GM19468 (cell line): Measurements from ENCODE around the gene KYAT1.
"Not testable (repeated sequence)": the region's sequence is repeated elsewhere in the genome, so short reads cannot be mapped to it uniquely, and the experiment has no call there.

ENCODE experiments used
- ATAC-seq: cut with Tn5 transposase; IDR thresholded peaks from one replicate; pipeline ENCODE4 v1.9.1; 2021; ENCODE audit warnings: mild to moderate bottlenecking, moderate library complexity, moderate number of reproducible peaks; ENCODE audit not compliant: unreplicated experiment; ENCODE audit errors: extremely low read depth

The KYAT1 gene

DNA sequence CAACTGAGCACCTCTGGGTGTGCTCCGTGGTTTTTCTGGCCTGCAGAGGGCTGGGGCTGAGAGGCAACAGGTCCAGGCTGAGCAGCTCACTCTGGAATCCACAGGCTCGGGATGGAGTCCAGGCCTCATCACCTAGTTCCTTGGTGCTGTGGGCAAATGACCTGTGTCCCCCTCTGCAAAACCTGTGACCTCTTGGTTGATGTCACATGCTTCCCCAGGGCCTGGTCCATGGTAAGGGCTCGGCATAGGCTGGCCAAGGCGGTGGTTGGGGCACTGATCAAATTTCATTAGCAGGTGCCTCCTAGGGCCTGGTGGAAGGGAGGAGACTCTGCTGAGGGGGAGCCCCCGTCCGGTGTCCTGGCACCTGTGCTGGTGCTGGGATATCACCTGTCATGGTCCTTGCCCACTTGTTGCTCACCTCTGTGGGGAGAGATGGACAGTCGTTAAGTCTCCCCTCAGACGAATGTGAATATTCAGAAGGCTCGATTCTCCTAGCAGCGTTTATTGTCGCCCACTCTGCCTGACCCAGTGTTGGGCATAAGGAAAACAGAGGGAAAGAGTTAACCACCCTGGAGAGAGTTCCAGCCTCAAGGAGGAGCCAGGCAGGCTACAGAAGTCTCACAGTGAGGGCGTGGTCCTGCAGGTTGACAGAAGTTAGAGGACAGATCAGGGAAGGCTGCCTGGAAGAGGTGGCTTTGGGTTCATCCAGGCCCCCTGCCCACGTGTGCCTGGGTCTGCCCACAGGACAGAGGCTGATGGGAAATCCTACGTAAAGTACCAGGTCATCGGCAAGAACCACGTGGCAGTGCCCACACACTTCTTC lies 60.0 kb downstream of the KYAT1 start:
- ATAC-seq, result no peak

DNA sequence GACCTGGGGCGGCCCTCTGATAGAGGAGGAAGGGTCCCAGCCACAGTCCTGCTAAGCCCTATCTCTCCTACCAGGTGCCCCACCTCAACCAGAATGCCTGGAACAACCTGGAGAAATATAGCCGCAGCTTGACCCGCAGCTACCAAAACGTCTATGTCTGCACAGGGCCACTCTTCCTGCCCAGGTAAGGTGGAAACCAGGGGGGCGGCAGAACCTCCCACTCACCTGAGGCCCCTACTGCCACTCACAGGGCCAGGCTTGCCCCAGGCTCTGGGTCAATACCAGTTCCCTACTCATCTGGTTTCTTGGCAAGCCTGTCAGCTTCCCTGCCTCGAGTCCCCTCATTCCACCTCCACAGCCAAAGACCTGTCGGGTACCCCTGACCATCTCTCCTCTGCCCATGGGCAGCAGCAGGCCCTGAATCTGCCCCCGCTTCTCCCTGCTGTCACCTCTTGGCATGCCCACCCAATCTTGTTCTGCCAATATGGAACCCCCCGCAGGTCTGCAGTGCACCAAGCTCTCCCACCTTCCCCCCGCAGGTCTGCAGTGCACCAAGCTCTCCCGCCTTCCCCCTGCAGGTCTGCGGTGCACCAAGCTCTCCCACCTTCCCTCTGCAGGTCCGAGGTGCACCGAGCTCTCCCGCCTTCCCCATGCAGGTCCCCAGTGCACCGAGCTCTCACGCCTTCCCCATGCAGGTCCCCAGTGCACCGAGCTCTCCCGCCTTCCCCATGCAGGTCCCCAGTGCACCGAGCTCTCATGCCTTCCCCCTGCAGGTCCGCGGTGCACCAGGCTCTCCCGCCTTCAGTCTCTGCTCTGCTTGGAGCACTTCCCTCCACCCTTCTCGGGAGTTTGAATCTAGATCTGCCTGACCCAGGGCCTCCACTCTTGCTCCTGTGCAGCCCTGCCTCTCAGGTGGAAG lies 60.8 kb downstream of the KYAT1 start:
- no peak for ATAC-seq

DNA sequence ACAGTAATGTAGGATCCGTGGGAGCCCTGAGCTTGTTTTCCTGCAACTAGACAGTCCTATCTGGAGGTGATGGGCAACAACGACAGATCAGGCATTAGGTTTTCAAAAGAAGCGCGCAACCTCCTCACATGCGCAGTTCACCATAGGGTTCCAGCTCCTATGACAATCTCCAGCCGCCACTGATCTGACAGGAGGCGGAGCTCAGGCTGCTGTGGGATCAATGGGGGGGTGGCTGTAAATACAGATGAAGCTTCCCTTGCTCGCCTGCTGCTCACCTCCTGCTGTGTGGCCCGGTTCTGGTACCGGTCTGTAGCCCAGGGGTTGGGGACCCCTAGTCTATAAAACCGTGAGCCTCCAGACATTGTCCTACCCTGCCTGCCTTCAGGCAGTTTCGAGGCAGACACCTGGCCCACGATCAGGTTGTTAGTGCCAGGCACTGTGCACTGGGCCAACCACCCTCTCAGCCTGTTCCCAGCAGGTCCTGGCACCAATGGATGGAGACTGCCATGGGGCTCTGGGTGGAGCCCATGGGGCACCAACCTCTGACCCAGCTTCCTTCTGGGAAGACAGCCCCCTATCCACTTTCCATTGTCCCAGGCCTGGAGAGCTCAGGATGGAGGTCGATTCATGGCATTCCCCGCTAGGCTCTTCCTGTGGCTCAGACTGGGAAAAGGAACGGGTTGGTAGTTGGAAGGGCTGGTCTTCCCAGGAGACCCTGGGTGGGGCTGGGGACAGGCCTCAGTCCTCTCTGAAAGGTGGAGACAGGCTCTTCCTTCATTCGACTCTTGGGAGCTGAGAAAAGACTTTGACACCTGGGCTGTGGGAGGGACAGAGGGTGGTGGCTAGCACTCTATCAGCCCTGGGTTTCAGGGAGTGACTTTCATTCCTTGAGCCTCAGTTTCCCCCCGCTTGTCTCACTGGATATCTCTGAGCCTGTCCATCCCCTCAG lies 61.8 kb downstream of the KYAT1 start:
- no peak for ATAC-seq

DNA sequence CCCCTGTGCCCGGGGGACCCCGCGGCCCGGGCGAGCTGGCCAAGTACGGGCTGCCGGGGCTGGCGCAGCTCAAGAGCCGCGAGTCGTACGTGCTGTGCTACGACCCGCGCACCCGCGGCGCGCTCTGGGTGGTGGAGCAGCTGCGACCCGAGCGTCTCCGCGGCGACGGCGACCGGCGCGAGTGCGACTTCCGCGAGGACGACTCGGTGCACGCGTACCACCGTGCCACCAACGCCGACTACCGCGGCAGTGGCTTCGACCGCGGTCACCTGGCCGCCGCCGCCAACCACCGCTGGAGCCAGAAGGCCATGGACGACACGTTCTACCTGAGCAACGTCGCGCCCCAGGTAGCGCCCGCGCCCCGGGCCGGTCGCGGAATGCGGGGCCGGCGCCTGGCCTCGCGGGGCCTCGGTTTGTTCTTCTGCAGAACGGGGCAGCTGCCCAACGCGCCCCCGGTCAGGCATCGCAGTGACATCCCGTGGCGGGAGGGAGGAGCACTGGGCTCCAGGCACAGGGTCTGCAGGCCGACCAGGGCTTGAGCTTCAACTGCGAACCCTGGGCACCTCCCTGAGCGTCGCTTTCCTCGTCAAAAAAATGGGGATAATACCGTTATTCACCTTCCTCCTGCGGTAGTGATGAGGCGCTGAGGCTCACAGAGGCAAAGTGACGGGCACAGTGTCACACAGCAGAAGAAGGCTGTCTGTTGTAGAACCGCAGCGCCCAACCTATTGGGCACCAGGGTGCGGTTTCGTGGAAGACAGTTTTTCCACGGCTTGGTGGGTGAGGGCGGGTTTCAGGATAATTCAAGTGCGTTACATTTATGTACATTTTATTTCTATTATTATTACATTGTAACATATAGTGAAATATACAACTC lies 62.7 kb downstream of the KYAT1 start:
- ATAC-seq, result peak; percentile 1

DNA sequence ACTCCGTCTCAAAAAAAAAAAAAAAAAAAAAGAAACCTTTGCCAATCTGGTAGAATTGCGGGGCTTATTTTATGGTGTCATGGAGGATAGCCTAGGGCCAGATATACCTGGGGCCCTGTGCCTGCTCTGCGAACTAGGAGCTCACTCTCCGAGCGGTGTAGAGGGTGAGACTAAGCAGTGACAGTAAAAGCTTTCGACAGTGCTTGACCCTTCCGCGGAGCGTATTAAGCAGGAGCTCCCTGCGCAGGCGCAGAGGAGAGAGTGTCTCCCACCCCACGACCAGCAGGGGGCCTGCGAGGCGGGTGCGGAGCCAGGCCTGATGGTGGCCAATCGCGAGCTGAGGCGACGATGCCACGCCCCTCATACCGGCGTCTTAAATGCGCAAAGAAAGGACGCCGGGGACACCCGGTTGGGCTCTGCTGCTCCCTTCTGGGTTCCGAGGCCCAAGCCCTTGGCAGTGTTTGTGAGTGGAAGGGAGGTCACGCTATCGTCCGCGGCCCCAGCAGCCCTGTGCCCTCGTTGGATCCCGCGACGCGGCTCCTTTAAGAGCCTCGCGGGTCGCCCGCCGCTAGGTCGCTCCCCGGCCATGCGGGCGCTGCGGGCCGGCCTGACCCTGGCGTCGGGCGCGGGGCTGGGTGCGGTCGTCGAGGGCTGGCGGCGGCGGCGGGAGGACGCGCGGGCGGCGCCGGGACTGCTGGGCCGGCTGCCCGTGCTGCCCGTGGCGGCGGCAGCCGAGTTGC lies 63.5 kb downstream of the KYAT1 start, which contains the start of gene ENDOG:
ENDOG (plus strand) TSS at position 402 of the 740 bp plus-strand sequence; CDS start at position 587, 185 bp downstream.
- peak; percentile 68 for ATAC-seq

DNA sequence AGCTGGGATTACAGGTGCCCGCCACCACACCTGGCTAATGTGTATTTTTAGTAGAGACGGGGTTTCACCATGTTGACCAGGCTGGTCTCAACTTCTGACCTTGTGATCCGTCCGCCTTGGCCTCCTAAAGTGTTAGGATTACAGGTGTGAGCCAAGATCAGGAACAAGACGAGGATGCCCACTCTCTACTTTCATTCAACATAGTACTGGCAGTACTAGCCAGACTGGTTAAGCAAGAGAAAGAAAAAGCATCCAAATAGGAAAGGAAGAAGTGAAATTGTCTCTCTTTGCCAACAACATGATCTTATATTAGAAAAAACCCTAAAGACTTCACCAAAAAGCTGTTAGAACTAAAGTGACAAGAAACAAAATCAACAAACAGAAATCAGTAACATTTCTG lies 70.9 kb downstream of the KYAT1 start:
- no peak for ATAC-seq

DNA sequence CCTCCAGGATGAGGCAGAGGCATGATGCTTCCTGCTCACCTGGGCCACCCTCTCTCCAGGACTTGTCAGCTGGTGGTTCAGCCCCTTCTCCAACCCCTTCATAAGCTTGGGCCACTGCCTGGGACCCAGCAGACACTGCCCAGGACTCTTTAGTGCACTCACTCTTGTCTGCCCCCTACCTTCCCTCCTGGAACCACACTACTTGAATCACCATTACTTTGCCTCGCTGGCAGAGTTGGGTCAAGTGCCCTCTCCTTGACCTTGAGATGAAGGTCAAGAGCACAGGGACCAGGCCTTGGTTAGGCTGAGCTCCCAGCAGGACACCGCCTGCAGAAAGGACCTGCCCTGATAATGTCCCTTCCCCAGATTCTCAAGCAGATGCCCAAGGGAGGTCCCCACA lies 71.9 kb downstream of the KYAT1 start:
- ATAC-seq, result no peak

DNA sequence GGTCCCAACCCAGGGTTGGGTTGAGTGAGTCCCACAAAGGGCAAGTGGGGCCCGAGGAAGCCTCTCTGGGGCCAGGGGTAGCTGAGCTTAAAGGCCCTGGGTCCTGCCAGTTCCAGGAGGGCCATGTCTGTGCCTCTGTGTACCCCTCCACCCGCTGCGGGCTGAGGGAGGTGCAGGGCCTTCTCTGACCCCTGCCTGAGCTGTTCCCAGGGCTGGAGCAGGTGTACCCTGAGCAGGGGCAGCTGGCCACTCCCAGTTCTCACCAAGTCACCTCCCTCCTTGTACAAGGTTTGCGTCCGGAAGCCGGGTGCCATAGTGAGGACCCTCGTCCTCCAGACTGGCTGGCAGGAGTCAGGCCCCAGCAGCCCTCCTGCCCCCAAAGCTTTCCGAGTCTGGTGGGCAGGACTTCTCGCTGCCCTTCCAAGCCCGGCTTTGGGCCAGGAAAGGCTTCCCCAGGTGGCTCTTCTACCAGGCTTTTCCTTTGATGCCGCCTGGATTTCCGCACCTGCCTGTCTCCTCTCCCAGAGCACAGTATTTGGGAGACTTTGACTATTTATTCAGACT lies 72.6 kb downstream of the KYAT1 start:
- ATAC-seq, result no peak

DNA sequence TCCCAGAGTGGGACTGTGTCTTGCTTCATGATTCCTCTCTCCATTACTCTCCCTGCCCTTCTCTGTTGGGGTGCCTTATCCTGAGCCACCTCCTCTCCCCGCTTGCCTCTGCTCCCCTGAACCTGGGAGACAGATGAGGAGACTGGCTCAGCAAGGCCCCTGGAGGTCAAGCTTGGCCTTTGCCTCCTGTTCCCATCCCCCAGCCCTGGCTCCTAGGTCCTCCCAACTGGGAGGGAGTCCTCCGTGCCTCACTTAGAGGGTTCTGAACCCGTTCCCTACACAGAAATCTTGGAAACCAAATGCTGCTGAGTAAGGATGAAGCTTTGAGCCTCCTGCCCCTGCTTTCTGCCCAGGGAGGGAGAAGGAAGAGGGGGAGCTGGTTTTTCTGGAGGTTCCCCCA lies 73.2 kb downstream of the KYAT1 start:
- no peak for ATAC-seq

DNA sequence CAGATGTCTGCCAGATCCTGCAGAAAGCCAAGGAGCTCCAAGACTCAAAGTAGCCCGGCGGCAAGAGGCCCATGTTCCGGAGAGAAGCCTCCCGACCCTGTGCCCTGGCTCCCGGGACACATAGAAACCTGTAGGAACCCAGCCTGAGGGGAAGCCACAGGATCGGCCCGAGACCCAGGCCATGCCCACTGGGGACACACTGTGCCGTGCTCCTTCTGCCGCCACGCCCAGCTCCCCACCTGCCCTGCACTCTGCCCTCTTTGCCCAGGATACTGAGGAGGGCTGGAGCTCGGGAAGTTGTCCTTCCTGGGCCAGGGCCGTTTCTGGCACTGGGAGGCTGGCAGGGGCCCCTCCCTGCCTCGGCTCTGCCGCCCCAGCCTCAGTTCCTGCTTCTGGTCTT lies 73.9 kb downstream of the KYAT1 start:
- no peak for ATAC-seq

DNA sequence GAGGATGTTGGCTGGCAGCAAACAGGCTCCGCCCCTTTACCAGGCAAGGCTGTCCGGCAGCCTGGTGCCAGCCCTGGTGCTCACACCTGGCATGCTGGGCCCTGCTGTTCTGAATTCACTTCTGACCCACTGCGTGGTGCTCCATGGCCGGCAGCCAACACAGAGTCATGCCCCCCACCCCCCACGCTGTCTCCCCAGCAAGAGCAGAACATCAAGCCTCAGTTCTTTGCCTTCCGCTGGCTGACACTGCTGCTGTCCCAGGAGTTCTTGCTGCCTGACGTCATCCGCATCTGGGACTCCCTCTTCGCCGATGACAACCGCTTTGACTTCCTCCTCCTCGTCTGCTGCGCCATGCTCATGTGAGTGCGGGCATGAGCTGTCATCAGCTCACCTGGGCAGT lies 76.1 kb downstream of the KYAT1 start:
- ATAC-seq, result no peak

DNA sequence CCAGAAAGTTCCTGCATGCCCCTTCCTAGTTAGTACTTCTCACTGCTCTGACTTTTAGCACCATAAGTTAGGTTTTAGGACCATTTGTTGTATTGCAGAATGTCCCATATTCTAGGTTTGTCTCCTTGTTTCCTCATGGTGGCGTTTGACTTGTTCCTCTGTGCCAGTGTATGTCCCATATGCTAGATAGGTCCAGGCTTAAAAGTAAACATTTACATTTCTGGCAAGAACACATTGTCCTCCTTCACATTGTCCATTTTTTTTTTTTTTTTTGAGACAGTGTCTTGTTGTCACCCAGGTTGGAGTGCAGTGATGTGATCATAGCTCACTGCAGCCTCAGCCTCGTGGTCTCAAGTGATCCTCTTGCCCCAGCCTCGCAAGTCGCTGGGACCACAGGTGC lies 79.3 kb downstream of the KYAT1 start:
- no peak for ATAC-seq

DNA sequence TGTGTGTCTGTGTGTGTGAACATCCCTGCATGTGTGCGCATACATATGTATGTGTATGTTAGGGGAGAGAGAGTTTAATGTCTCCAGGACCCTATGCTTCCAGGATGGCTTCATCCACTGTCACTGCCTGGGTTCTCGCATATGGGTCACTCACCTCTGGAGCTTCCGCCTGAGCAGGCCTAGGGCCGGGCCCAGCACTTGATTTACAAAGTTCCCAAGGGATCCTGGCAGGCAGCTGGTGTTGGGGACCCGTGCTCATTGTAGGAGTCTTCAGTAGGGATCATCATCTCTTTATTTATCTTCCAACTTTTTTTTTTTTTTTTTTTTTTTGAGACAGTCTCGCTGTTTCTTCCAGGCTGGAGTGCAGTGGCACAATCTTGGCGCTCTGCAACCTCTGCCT lies 81.7 kb downstream of the KYAT1 start:
- no peak for ATAC-seq

DNA sequence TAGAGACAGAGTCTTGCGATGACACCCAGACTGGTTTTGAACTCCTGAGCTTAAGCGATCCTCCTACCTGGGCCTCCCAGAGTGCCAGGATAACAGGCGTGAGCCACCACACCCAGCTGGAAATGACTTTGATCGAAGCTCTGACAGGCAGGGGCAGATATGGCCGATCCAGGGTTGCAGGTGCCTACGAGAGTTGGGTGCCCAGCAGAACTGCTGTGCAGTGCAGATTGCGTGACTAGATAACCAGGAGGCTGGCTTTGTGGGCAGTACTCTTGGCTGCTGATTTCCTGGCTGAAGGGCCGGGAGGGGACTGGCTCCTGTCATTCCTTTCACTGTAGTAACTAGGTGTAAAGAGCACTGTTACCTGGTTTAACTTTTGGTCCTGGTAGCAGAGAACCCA lies 82.9 kb downstream of the KYAT1 start:
- ATAC-seq, result no peak

DNA sequence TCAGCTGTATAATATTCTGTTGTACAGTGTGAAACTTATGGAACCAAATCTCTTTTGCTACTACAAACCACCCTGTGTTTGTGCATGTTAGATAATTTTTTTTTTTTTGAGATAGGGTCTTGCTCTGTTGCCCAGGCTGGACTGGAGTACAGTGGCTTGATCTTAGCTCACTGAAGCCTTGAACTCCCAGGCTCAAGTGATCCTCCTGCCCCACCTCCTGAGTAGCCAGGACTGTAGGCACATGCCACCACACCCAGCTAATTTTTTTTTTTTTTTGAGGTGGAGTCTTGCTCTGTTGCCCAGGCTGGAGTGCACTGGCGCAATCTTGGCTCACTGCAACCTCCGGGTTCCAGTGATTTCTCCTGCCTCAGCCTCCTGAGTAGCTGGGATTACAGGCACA lies 86.8 kb downstream of the KYAT1 start:
- ATAC-seq, result not testable (repeated sequence)

DNA sequence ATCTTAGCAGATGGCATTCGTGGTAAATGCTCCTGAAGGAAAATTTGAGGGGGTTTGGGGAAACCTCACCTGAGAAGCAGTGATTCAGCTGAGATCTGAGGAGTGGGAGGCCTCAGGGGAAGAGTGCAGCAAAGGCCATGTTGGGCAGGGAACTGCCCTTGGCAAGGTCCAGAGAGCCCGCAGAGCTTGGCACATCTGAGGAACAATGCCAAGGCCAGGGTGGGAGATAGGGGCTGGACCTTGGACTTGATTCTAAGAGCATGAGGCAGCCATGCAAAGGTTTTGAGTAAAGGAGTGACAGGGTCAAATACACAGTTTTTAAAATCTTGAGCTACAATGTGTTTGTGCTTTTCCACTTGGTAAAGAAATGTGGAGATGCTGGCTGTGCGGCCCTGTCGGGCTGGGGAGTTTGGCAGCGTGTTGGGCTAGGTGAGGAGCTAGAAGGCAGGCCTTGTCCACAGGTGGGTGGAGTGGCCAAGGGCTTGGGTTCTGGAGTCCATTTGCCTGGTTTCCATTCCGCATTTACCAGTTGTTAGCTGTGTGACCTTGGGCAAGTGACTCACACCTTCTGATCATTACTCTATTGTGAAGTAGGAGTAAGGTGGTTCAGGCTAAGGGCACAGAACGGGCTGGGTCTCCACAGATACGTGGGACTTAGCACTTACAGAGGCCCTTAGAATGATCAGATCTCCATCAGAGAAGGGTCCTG lies 88.6 kb downstream of the KYAT1 start:
- ATAC-seq, result no peak

DNA sequence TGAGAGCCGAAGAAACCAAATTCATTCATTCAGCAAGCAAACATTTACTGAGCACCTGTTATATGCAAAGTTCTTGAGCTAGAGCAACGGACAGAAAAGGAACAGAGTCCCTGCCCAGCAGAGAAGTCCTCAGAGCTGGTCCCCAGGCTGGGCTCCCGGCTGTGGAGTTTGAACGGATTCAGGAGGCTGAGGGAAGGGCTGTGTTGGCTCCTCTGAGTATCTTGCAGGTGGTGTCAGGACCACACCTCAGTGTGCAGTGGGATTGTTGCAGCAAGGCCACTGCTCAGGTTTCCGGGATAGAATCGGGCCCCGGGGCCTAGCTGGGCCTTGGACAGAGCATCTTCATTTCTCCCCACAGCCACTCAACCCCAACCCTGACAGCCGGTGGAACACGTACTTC lies 89.6 kb downstream of the KYAT1 start:
- ATAC-seq, result no peak

DNA sequence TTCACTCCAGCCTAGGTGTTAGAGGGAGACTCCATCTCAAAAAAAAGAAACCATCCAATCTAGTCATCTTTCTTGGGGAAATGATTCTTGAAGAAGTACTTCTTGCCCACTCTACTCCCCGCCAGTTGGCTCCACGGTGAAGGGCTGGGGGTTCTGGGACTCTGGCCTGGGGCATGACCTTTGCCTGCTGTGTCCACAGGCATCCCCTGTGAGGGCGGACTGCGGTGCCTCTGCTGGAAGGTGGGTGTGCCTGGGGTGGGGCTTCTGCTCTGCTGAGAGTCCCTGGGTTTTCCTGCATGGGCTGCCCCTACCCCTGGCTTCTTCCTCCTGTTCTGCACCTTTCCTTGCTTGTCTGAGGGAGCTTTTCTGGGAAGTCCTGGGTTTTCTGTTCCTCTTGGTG lies 91.2 kb downstream of the KYAT1 start:
- ATAC-seq, result no peak
